H1 (cell line): ENCODE data around the gene SRSF2. TPM values are rescaled to one million over a fixed set of nuclear protein-coding genes. Genes with fewer than 3 reads are reported as not detected.

Experiments
- ASH2L ChIP-seq: fragments of 200-600, 300-600 bp; sonication (generic); IDR thresholded peaks from one replicate; pipeline ENCODE4 v1.7.1; 2017; ENCODE audit warnings: low read length
- CBX8 ChIP-seq: fragments of 300-800, 300-1000 bp; sonication (generic); IDR thresholded peaks from 2 replicates; pipeline ENCODE4 v1.7.1; 2016; ENCODE audit warnings: low read depth, low read length, borderline replicate concordance
- CHD1 ChIP-seq: IDR thresholded peaks from 2 replicates; pipeline ENCODE4 v1.6.1; 2012; ENCODE audit warnings: low read depth, low read length, improper control_type of control experiment
- JUND ChIP-seq: IDR thresholded peaks from 2 replicates; pipeline ENCODE4 v1.6.1; 2011; ENCODE audit warnings: mild to moderate bottlenecking, improper control_type of control experiment, low read length
- KDM4A ChIP-seq: IDR thresholded peaks from one replicate; pipeline ENCODE4 v1.7.1; 2012; ENCODE audit warnings: low read depth, mild to moderate bottlenecking, moderate library complexity, low read length, inconsistent platforms; ENCODE audit not compliant: severe bottlenecking
- POLR2AphosphoS5 ChIP-seq: IDR thresholded peaks from 2 replicates; pipeline ENCODE4 v1.6.1; 2011; ENCODE audit warnings: low read depth, low read length
- RBBP5 ChIP-seq: IDR thresholded peaks from 2 replicates; pipeline ENCODE4 v1.7.1; 2012; ENCODE audit warnings: low read depth, mild to moderate bottlenecking, inconsistent platforms, low read length, moderate library complexity, borderline replicate concordance
- SAP30 ChIP-seq: fragments of 300-600 bp; sonication (generic); IDR thresholded peaks from 2 replicates; pipeline ENCODE4 v1.7.1; 2012; ENCODE audit warnings: low read length, moderate library complexity, mild to moderate bottlenecking, inconsistent platforms; ENCODE audit not compliant: insufficient read depth, insufficient replicate concordance
- polyA plus RNA-seq, 7 experiments: library from polyadenylated mRNA; depleted of rRNA in 3 of 7; stranded (reverse) in 5 of 7; unstranded in 2 of 7; fragments of >200 nt in 5 of 7; fragments of 200-250 nt in 2 of 7; gene quantifications; 1 replicate in 5 of 7; 2 replicates in 1 of 7; 4 replicates in 1 of 7; pipeline versions ENCODE4 v1.2.1 to v1.2.3, GENCODE V29; 2011 to 2013; ENCODE audit warnings: missing spikeins in 2 of 7, mixed read lengths in 2 of 7
- total RNA-seq: library from RNA; stranded (reverse); fragmentation: NEBNext Ultra II Directional; extraction: Animal tissue kit (Norgen Biotek cat#: 25700); gene quantifications from 2 replicates; pipeline ENCODE4 v1.2.1, GENCODE V29; 2021
- TF ChIP-seq, protein P1 (sequence below): fragments of 300-600 bp; sonication (generic); IDR thresholded peaks from 2 replicates; pipeline ENCODE4 v1.7.1; 2012; ENCODE audit warnings: low read length, moderate library complexity, mild to moderate bottlenecking, inconsistent platforms; ENCODE audit not compliant: insufficient replicate concordance
- TF ChIP-seq, protein P2 (sequence below): IDR thresholded peaks from 2 replicates; pipeline ENCODE4 v1.6.1; 2011; ENCODE audit warnings: low read length, improper control_type of control experiment

SRSF2 gene
- total and polyA plus RNA-seq, 2 of the 8 experiments (the other 6 are each of a cell fraction or from before 2014, with no cell fraction given): 397 to 401 TPM

DNA sequence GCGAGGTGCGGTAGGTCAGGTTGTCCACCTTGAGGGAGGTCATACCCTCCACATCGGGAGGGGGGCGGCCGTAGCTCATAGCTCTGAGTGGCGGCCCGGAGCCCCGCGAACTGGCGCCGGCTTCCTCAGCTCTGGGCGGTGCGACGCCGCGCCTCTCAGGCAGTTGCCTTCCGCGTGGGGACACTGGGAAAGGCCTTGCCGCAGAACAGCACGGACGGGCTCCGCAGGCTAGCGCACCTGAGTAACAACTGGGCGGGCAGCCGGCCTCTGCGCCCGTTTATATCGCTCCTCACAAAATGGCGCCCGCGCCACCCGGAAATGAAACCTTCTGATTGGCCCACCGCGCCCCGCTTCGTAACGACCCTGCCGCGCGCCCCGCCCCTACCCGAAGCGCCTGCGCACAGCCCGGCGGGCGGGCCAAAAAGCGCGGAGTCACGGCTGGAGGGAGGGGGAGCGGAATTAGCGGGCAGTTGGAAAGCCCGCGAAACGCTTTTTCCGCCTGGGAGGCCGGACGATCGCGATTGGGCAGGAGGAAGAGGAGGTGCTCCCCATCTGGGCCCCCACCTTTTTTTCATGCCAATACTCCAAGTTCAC lies at the start of gene SRSF2 (continued):
- TF ChIP-seq, protein P1, sequence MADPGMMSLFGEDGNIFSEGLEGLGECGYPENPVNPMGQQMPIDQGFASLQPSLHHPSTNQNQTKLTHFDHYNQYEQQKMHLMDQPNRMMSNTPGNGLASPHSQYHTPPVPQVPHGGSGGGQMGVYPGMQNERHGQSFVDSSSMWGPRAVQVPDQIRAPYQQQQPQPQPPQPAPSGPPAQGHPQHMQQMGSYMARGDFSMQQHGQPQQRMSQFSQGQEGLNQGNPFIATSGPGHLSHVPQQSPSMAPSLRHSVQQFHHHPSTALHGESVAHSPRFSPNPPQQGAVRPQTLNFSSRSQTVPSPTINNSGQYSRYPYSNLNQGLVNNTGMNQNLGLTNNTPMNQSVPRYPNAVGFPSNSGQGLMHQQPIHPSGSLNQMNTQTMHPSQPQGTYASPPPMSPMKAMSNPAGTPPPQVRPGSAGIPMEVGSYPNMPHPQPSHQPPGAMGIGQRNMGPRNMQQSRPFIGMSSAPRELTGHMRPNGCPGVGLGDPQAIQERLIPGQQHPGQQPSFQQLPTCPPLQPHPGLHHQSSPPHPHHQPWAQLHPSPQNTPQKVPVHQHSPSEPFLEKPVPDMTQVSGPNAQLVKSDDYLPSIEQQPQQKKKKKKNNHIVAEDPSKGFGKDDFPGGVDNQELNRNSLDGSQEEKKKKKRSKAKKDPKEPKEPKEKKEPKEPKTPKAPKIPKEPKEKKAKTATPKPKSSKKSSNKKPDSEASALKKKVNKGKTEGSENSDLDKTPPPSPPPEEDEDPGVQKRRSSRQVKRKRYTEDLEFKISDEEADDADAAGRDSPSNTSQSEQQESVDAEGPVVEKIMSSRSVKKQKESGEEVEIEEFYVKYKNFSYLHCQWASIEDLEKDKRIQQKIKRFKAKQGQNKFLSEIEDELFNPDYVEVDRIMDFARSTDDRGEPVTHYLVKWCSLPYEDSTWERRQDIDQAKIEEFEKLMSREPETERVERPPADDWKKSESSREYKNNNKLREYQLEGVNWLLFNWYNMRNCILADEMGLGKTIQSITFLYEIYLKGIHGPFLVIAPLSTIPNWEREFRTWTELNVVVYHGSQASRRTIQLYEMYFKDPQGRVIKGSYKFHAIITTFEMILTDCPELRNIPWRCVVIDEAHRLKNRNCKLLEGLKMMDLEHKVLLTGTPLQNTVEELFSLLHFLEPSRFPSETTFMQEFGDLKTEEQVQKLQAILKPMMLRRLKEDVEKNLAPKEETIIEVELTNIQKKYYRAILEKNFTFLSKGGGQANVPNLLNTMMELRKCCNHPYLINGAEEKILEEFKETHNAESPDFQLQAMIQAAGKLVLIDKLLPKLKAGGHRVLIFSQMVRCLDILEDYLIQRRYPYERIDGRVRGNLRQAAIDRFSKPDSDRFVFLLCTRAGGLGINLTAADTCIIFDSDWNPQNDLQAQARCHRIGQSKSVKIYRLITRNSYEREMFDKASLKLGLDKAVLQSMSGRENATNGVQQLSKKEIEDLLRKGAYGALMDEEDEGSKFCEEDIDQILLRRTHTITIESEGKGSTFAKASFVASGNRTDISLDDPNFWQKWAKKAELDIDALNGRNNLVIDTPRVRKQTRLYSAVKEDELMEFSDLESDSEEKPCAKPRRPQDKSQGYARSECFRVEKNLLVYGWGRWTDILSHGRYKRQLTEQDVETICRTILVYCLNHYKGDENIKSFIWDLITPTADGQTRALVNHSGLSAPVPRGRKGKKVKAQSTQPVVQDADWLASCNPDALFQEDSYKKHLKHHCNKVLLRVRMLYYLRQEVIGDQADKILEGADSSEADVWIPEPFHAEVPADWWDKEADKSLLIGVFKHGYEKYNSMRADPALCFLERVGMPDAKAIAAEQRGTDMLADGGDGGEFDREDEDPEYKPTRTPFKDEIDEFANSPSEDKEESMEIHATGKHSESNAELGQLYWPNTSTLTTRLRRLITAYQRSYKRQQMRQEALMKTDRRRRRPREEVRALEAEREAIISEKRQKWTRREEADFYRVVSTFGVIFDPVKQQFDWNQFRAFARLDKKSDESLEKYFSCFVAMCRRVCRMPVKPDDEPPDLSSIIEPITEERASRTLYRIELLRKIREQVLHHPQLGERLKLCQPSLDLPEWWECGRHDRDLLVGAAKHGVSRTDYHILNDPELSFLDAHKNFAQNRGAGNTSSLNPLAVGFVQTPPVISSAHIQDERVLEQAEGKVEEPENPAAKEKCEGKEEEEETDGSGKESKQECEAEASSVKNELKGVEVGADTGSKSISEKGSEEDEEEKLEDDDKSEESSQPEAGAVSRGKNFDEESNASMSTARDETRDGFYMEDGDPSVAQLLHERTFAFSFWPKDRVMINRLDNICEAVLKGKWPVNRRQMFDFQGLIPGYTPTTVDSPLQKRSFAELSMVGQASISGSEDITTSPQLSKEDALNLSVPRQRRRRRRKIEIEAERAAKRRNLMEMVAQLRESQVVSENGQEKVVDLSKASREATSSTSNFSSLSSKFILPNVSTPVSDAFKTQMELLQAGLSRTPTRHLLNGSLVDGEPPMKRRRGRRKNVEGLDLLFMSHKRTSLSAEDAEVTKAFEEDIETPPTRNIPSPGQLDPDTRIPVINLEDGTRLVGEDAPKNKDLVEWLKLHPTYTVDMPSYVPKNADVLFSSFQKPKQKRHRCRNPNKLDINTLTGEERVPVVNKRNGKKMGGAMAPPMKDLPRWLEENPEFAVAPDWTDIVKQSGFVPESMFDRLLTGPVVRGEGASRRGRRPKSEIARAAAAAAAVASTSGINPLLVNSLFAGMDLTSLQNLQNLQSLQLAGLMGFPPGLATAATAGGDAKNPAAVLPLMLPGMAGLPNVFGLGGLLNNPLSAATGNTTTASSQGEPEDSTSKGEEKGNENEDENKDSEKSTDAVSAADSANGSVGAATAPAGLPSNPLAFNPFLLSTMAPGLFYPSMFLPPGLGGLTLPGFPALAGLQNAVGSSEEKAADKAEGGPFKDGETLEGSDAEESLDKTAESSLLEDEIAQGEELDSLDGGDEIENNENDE: no peak
- TF ChIP-seq CBX8: no peak
- no peak for TF ChIP-seq KDM4A
- TF ChIP-seq CHD1: no peak
- TF ChIP-seq JUND: no peak
- TF ChIP-seq, protein P2, sequence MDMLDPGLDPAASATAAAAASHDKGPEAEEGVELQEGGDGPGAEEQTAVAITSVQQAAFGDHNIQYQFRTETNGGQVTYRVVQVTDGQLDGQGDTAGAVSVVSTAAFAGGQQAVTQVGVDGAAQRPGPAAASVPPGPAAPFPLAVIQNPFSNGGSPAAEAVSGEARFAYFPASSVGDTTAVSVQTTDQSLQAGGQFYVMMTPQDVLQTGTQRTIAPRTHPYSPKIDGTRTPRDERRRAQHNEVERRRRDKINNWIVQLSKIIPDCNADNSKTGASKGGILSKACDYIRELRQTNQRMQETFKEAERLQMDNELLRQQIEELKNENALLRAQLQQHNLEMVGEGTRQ: no peak
- peak; percentile 98 for TF ChIP-seq POLR2AphosphoS5
- TF ChIP-seq SAP30: no peak
- no peak for TF ChIP-seq RBBP5
- TF ChIP-seq ASH2L: no peak
